Progenitor cell of endocrine pancreas (in vitro differentiated cells): Measurements from ENCODE around the gene MRPL2. TPM values are rescaled to one million over a fixed set of nuclear protein-coding genes. Genes with fewer than 3 reads are reported as not detected.
A peak's percentile ranks its signal among the peaks of the same experiment; 100 is the strongest.

ENCODE experiments used
- DNase-seq: peaks from one replicate; pipeline ENCODE4 v3.0.0; 2021; ENCODE audit warnings: low spot score; ENCODE audit not compliant: unreplicated experiment
- H3K27ac Mint-ChIP-seq: 2 replicates; pipeline ENCODE4 v1.8.0; 2021; ENCODE audit warnings: mild to moderate bottlenecking, moderate library complexity, mixed read lengths
- H3K27me3 Mint-ChIP-seq: 2 replicates; pipeline ENCODE4 v1.8.0; 2021; ENCODE audit warnings: mixed read lengths
- H3K36me3 Mint-ChIP-seq: 2 replicates; pipeline ENCODE4 v1.8.0; 2022; ENCODE audit warnings: mixed read lengths; ENCODE audit not compliant: insufficient read depth
- H3K4me1 Mint-ChIP-seq: 2 replicates; pipeline ENCODE4 v1.8.0; 2021; ENCODE audit warnings: low read depth, mixed read lengths
- H3K4me3 Mint-ChIP-seq: 2 replicates; pipeline ENCODE4 v1.8.0; 2021; ENCODE audit warnings: low read depth, mild to moderate bottlenecking, moderate library complexity, mixed read lengths
- H3K9me3 Mint-ChIP-seq: 2 replicates; pipeline ENCODE4 v1.8.0; 2021; ENCODE audit warnings: low read depth, mixed read lengths
- CTCF ChIP-seq: fragments of 200-600 bp; sonication (generic); IDR thresholded peaks from one replicate; pipeline ENCODE4 v1.5.0; 2021; ENCODE audit warnings: antibody characterized with exemption, mild to moderate bottlenecking; ENCODE audit not compliant: unreplicated experiment
- long read RNA-seq: library from polyadenylated mRNA; unstranded; transcript quantifications from one replicate; pipeline ENCODE4 v2.0.0, GENCODE V29; 2020
- total RNA-seq: library from RNA; stranded (reverse); gene quantifications from 2 replicates; pipeline ENCODE4 v1.2.1, GENCODE V29; 2021

The MRPL2 gene
- total RNA-seq = 45.2 and 52.2 TPM in 2 replicates
- long read RNA-seq, transcript MRPL2-202 (7 exons, 1,588 nt) = major isoform, 7 of 10 reads
- long read RNA-seq, partial matches to known transcripts = 0 of 10 reads
- long read RNA-seq, other reads (novel, unspliced or antisense) = 2 of 10 reads

- H3K27ac Mint-ChIP-seq = peak within 1 kb of the TSS; percentile 99
- peaks cover 5% of the 10 kb centered on the region for H3K36me3 Mint-ChIP-seq
- H3K4me3 Mint-ChIP-seq = peak within 1 kb of the TSS; percentile 98
- H3K27me3 Mint-ChIP-seq = no peaks in the 10 kb centered on the region
- no peaks in the 10 kb centered on the region for H3K9me3 Mint-ChIP-seq
- peak; percentile 92 for DNase-seq
- no peak for TF ChIP-seq CTCF
- peaks cover 24% of the 10 kb centered on the region for H3K4me1 Mint-ChIP-seq
Observed at GRCh38 chr6:43059168-43060033, at the start of gene MRPL2, which contains the start of gene KLC4. TSS of gene MRPL2 (minus strand) at chr6:43059434. CDS start at chr6:43059381, 53 bp downstream. TSS of gene KLC4 (plus strand) at chr6:43059631. CDS start at chr6:43061336, 1,705 bp downstream.

GRCh38 chr6:43107344-43108062 is 48.3 kb upstream of the MRPL2 start:
- Mint-ChIP-seq H3K4me1 (peaks cover 14% of the 10 kb centered on the region), H3K27ac (no peak overlapping the region), H3K36me3 (peaks cover 3% of the 10 kb centered on the region), H3K9me3 (no peaks in the 10 kb centered on the region), H3K4me3 (no peak overlapping the region), H3K27me3 (no peaks in the 10 kb centered on the region)
- DNase-seq = no peak
- TF ChIP-seq CTCF = no peak

GRCh38 chr6:43105538-43106222 is 46.4 kb upstream of the MRPL2 start:
- DNase-seq = no peak

DNA sequence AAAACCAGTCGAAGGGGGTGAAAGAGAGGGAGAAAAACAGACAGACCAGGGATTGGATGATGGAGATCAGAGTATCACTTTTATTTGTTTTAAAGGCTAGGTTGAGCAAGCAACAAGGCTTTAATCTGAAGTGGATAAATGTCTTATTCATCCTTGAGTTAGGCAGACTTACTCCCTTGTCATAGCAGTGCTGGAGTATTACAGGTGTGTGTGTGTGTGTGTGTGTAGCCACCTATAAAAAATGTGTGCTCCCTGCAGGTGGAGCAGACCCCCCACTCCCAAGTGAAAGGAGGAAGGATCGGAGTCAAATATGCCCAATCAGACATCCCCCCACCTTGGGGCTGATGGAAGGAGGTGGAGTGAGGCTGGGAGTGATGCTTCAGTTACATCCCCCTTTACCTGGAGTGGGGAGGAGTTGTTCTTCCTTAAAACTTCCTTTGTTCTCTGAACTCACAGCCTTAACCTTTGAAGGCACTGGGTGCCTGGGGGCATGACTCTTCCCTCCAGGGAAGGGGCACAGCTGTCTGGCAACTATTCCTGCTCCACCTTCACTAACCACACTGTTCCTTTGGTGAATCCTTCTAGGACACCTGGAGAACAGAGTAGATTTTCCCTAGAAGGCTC is 44.1 kb upstream of the MRPL2 start:
- no peaks in the 10 kb centered on the region for H3K27me3 Mint-ChIP-seq
- no peak for TF ChIP-seq CTCF
- peaks cover 3% of the 10 kb centered on the region for H3K36me3 Mint-ChIP-seq
- H3K9me3 Mint-ChIP-seq = no peaks in the 10 kb centered on the region
- no peak overlapping the region for H3K4me3 Mint-ChIP-seq
- H3K4me1 Mint-ChIP-seq = peaks cover 13% of the 10 kb centered on the region
- DNase-seq = no peak
- H3K27ac Mint-ChIP-seq = peak overlapping the region; percentile 92

More at GRCh38 chr6:43105538-43106222, 46.4 kb upstream of the MRPL2 start:
- H3K4me1 Mint-ChIP-seq = peaks cover 11% of the 10 kb centered on the region
- H3K9me3 Mint-ChIP-seq = no peaks in the 10 kb centered on the region
- no peak for TF ChIP-seq CTCF
- H3K27me3 Mint-ChIP-seq = no peaks in the 10 kb centered on the region
- peaks cover 3% of the 10 kb centered on the region for H3K36me3 Mint-ChIP-seq
- peak overlapping the region; percentile 51 for H3K27ac Mint-ChIP-seq
- H3K4me3 Mint-ChIP-seq = no peak overlapping the region
